ENCODE measurements around the gene CNDP1.
A peak's percentile ranks its signal among the peaks of the same experiment; 100 is the strongest.
"Not testable (repeated sequence)": the region's sequence is repeated elsewhere in the genome, so short reads cannot be mapped to it uniquely, and the experiment has no call there.

Gene CNDP1

DNA sequence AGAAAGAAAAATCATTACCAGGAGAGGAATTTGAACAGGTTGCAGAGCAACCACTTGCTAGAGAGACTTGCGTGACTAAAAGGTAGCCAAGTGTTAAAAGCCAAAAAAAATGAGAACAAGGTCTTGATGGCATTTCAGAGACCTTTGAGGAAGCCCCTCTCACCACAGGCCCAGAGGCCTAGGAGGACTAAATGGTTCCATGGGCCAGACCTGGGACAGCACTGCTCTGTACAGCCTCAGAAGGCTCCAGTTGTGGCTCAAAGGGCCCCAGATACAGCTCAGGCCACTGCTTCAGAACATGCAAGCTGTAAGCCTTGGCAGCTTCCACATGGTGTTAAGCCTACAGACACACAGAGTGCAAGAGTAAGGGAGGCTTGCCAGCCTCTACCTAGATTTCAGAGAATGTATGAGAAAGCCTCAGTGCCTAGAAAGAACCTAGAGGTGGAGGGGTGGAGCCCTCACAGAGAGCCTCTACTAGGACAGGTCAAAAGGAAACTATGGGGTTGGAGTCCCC, 15.3 kb downstream of the CNDP1 start:
- DNase-seq, result no peak

- no peak for DNase-seq
These were observed 16.6 kb downstream of the CNDP1 start for GRCh38 chr18:74550886-74551285.

GRCh38 chr18:74551452-74551851, 17.2 kb downstream of the CNDP1 start:
- no peak for DNase-seq

- DNase-seq, result peak; percentile 89
These were observed 17.7 kb downstream of the CNDP1 start for GRCh38 chr18:74551936-74552555.

DNA sequence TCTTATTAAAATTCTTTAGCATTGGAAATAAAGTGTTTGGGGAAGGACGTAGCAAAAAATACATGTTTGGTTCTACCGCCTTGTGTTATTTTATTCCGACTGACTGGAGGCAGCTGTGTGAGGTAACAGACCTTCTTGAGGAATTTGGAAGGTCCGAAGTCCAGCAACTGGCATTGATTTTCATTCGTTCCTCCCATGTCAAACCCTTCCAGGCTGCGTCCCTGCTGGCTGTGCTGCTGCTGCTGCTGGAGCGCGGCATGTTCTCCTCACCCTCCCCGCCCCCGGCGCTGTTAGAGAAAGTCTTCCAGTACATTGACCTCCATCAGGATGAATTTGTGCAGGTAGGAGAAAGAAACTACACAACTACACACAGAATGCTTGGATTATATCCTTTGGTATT, 21.8 kb downstream of the CNDP1 start:
- DNase-seq, result no peak

GRCh38 chr18:74558096-74558495, 23.8 kb downstream of the CNDP1 start:
- DNase-seq, result no peak

DNA sequence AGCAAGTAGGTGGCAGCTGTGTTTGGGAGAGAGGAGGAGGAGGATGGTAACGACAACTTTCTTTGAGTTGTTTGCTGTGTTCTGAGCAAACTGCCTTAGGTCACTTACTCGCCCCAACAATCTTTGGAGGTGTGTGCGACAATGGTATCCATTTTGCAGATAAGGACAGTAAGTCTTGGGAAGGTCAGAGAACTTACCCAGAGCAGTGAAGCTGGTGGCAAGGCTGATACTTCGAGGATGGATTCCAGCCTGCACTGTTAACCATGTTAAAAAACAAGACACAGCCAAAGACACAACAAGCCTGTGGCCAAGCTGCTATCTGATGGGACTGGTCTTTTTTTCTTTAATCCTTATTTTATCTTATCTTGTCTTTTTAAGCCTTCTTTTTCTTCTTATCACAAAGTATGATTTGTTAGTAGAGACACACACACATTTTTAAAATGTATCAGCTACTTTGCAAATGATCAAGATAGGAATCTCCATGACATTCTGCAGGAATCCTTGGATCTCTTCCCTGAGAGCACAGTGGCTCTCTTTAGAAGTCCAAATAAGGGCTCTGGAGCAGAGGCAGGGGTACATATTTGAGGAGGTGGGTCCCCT, 27.9 kb downstream of the CNDP1 start:
- DNase-seq, result no peak

DNA sequence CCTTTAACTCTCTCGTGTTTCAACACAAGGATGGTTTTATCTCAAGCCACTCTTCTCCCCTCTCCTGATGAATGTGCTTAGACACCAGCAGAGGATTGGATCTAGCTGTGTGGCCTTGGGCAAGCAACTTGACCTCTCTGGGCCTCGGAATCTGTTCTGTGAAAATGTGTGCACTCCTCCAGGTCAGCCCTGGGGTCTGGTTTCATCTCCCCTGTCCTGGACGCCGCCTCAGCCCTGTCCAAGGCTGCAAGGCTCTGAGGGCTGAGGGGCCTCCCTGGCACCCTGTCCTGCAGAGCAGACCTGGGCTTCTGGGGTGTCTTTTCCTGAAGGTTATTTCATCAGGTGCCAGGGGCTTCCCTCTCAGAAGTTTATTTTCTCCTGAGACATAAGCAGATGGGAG, 28.5 kb downstream of the CNDP1 start:
- no peak for DNase-seq

DNA sequence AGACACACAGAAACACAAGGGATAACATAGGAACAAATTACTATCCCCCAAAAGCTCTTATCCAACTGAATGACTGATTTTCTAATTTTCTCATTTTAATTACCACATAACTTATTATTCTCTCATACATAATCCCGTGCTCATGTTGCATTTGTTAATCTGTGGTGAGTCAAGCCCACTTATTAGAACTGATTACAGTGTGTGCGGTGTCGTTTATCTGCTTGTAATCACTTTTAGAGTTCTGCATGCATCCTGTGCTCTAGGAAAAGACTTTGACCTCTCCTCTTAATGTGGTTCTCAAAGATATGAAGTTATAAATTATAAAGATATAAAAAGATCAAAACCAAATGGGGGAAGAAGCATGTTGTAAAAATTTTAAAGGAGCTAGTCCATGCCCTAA, 29.7 kb downstream of the CNDP1 start:
- DNase-seq, result no peak

- DNase-seq, result not testable (repeated sequence)
These were observed 30.9 kb downstream of the CNDP1 start for GRCh38 chr18:74565164-74565563.

DNA sequence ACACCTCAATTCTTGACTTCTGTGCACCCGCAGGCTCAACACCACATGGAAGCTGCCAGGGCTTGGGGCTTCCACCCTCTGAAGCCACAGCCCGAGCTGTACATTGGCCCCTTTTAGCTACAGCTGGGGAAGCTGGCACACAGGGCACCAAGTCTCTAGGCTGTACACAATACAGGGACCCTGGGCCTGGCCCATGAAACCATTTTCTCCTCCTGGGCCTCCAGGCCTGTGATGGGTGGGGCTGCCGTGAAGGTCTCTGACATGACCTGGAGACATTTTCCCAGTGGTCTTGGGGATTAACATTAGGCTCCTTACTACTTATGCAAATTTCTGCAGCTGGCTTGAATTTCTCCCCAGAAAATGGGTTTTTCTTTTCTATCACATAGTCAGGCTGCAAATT, 31.7 kb downstream of the CNDP1 start:
- not testable (repeated sequence) for DNase-seq

GRCh38 chr18:74567822-74568221, 33.5 kb downstream of the CNDP1 start:
- DNase-seq, result peak; percentile 43 to 61

- DNase-seq, result no peak
These were observed 35.1 kb downstream of the CNDP1 start for GRCh38 chr18:74569401-74569800.

- no peak for DNase-seq
These were observed 36.0 kb downstream of the CNDP1 start for GRCh38 chr18:74570266-74570665.

- DNase-seq, result no peak
These were observed 37.8 kb downstream of the CNDP1 start for GRCh38 chr18:74571895-74572680.

- no peak for DNase-seq
These were observed 38.8 kb downstream of the CNDP1 start for GRCh38 chr18:74573053-74573452.

DNA sequence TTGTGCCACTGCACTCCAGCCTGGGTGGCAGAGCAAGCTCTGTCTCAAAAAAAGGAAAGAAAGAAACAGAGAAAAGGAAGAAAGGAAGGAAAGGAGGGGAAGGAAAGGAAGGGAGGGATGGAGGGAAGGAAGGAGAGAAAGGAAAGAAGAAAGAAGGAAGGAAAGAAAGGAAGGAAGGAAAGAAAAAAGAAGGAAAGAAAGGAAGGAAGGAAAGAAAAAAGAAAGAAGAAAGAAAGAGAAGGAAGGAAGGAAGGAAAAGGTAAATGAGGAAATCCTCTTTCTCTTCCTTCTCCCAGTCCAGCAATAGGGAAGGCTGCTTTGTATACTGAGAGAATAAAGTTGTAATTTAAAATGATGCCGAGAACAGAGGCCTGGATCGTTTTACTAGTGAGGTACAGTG, 40.6 kb downstream of the CNDP1 start:
- no peak for DNase-seq

DNA sequence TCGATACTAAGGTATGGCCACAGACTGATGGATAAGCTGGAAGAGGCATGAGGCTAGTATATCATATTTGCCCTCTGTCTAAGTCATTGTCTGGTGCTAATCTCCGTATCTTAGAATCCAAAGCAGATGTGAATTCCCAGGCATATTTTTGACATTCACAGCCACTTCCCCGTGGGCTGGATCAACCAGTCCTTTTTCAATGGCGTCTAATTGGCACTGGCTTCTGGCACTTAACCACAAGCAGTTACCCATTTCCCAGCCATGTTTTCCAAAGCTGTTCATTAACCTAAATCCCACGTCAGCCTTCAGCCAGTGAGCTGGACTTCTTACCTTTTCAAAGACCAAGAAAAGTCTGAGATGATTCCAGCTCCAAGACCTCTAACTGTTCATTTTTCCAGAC, 42.7 kb downstream of the CNDP1 start:
- no peak for DNase-seq

DNA sequence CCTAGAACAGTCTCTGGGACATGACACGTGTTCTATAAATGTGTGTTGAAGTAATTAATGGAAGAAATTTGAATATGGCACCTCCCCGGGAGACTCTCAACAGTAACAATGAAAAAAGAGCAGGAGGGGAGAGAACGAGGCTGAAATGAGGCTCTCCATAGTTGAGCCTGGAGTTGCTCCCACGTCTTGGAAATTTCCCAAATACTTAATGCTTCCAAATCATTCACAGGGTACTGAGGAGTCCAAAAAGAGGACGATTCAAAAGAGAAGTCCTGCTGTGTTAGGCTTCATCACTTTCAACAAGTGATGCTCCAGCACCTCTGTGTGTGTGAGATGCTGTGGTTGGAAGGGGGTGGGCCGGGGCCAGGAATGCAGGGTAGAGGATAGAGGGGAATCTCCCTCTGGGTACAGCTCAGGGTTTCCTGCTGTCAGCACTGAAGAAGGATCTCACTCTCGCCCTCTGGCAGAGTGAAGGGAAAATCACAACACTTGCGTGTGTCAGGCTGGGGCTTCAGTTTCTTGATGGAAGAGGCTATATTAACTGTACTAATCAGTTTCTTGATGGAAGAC, 45.3 kb downstream of the CNDP1 start:
- no peak for DNase-seq

- DNase-seq, result peak; percentile 5 to 15
These were observed 48.3 kb downstream of the CNDP1 start for GRCh38 chr18:74582642-74583041.

- DNase-seq, result peak in 1 of 2 donors; percentile 42
These were observed 53.1 kb downstream of the CNDP1 start for GRCh38 chr18:74587441-74587840.

DNA sequence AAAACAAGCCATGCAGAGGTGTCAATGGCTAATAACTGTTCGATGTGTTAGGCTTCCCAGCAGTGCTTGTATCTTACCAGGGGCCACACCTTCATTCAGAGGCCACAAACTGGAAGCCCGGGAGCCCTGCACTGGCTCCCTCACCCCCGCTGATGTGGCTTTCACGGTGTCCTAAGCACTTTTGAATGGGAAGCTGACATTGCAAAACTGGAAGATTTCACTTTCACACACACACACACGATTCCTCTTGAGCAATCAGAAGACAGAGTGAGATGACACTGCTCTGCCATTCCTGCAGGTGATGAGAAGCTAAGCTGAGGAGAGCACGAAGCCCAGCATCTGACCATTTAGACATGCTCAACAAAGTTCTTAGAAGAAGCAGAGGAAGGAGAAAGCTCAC, 54.7 kb downstream of the CNDP1 start:
- DNase-seq, result peak; percentile 85

- peak; percentile 59 to 89 for DNase-seq
These were observed 55.5 kb downstream of the CNDP1 start for GRCh38 chr18:74589811-74590210.
